ENCODE measurements around the gene TREX2.

TREX2 gene

GRCh38 chrX:153475271-153475670, 29.4 kb upstream of the TREX2 start:
- no peak for DNase-seq

- DNase-seq, result peak; percentile 1
These were observed 28.9 kb upstream of the TREX2 start for GRCh38 chrX:153474718-153475117.

GRCh38 chrX:153474266-153474665, 28.4 kb upstream of the TREX2 start:
- no peak for DNase-seq

GRCh38 chrX:153473126-153473525, 27.3 kb upstream of the TREX2 start:
- DNase-seq, result no peak

- DNase-seq, result no peak
These were observed 25.9 kb upstream of the TREX2 start for GRCh38 chrX:153471663-153472280.

GRCh38 chrX:153470411-153471363, 24.8 kb upstream of the TREX2 start, which contains the start of gene HAUS7:
TSS of gene HAUS7 (minus strand) at chrX:153470576. CDS start at chrX:153470557, 19 bp downstream.
- peak; percentile 82 for DNase-seq

- no peak for DNase-seq
These were observed 24.1 kb upstream of the TREX2 start for GRCh38 chrX:153469811-153470410.

GRCh38 chrX:153468008-153468580, 22.2 kb upstream of the TREX2 start:
- no peak for DNase-seq

- peak; percentile 2 for DNase-seq
These were observed 20.0 kb upstream of the TREX2 start for GRCh38 chrX:153465691-153466380.

- no peak for DNase-seq
These were observed 18.3 kb upstream of the TREX2 start for GRCh38 chrX:153464116-153464515.

- no peak for DNase-seq
These were observed 17.7 kb upstream of the TREX2 start for GRCh38 chrX:153463556-153463955.

- no peak for DNase-seq
These were observed 17.2 kb upstream of the TREX2 start for GRCh38 chrX:153463031-153463430.

- no peak for DNase-seq
These were observed 16.4 kb upstream of the TREX2 start for GRCh38 chrX:153462291-153462690.

- DNase-seq, result peak; percentile 25
These were observed 15.0 kb upstream of the TREX2 start for GRCh38 chrX:153460826-153461225.

- no peak for DNase-seq
These were observed 14.1 kb upstream of the TREX2 start for GRCh38 chrX:153459986-153460385.

- DNase-seq, result no peak
These were observed 12.6 kb upstream of the TREX2 start for GRCh38 chrX:153458476-153458875.

- DNase-seq, result no peak
These were observed 12.1 kb upstream of the TREX2 start for GRCh38 chrX:153457827-153458466.

- no peak for DNase-seq
These were observed 11.4 kb upstream of the TREX2 start for GRCh38 chrX:153457136-153457825.

- no peak for DNase-seq
These were observed 10.8 kb upstream of the TREX2 start for GRCh38 chrX:153456704-153457103.

GRCh38 chrX:153456161-153456560, 10.3 kb upstream of the TREX2 start:
- DNase-seq, result no peak

- no peak for DNase-seq
These were observed 9.7 kb upstream of the TREX2 start for GRCh38 chrX:153455571-153455970.

All from MV-4-11 (cell line).